Measurements from ENCODE around the gene ZNF681.
"Not testable (repeated sequence)": the region's sequence is repeated elsewhere in the genome, so short reads cannot be mapped to it uniquely, and the experiment has no call there.

Gene ZNF681

GRCh38 chr19:23758187-23759074 is at the start of gene ZNF681:
Gene ZNF681 (minus strand): TSS chr19:23758891. CDS start chr19:23758749, 142 bp downstream.
- DNase-seq (ENCODE audit: low read depth), result peak; percentile 77

- no peak for DNase-seq (ENCODE audit: low read depth)
These were observed 46.0 kb upstream of the ZNF681 start for GRCh38 chr19:23804676-23805075.

GRCh38 chr19:23802290-23802689 is 43.6 kb upstream of the ZNF681 start:
- no peak for DNase-seq (ENCODE audit: low read depth)

GRCh38 chr19:23801803-23802202 is 43.1 kb upstream of the ZNF681 start:
- no peak for DNase-seq (ENCODE audit: low read depth)

GRCh38 chr19:23800868-23801267 is 42.2 kb upstream of the ZNF681 start:
- no peak for DNase-seq (ENCODE audit: low read depth)

GRCh38 chr19:23800271-23800670 is 41.6 kb upstream of the ZNF681 start:
- no peak for DNase-seq (ENCODE audit: low read depth)

- DNase-seq (ENCODE audit: low read depth), result no peak
These were observed 40.6 kb upstream of the ZNF681 start for GRCh38 chr19:23799321-23799720.

- DNase-seq (ENCODE audit: low read depth), result no peak
These were observed 36.8 kb upstream of the ZNF681 start for GRCh38 chr19:23795462-23795861.

GRCh38 chr19:23792784-23793183 is 34.1 kb upstream of the ZNF681 start:
- DNase-seq (ENCODE audit: low read depth), result no peak

GRCh38 chr19:23790641-23791488 is 32.2 kb upstream of the ZNF681 start:
- DNase-seq (ENCODE audit: low read depth), result no peak

- DNase-seq (ENCODE audit: low read depth), result no peak
These were observed 30.6 kb upstream of the ZNF681 start for GRCh38 chr19:23789246-23789645.

GRCh38 chr19:23788411-23788810 is 29.7 kb upstream of the ZNF681 start:
- no peak for DNase-seq (ENCODE audit: low read depth)

GRCh38 chr19:23787106-23787505 is 28.4 kb upstream of the ZNF681 start:
- no peak for DNase-seq (ENCODE audit: low read depth)

- no peak for DNase-seq (ENCODE audit: low read depth)
These were observed 27.3 kb upstream of the ZNF681 start for GRCh38 chr19:23785982-23786381.

GRCh38 chr19:23784274-23784673 is 25.6 kb upstream of the ZNF681 start:
- DNase-seq (ENCODE audit: low read depth), result no peak

GRCh38 chr19:23783636-23784035 is 24.9 kb upstream of the ZNF681 start:
- no peak for DNase-seq (ENCODE audit: low read depth)

- no peak for DNase-seq (ENCODE audit: low read depth)
These were observed 21.0 kb upstream of the ZNF681 start for GRCh38 chr19:23779645-23780044.

- no peak for DNase-seq (ENCODE audit: low read depth)
These were observed 19.9 kb upstream of the ZNF681 start for GRCh38 chr19:23778566-23778965.

- DNase-seq (ENCODE audit: low read depth), result not testable (repeated sequence)
These were observed 19.3 kb upstream of the ZNF681 start for GRCh38 chr19:23778036-23778435.

GRCh38 chr19:23777216-23777615 is 18.5 kb upstream of the ZNF681 start:
- DNase-seq (ENCODE audit: low read depth), result no peak

GRCh38 chr19:23776507-23777205 is 18.0 kb upstream of the ZNF681 start:
- DNase-seq (ENCODE audit: low read depth), result no peak

- DNase-seq (ENCODE audit: low read depth), result no peak
These were observed 15.9 kb upstream of the ZNF681 start for GRCh38 chr19:23774524-23774971.
